IgD-negative memory B cell (primary cell): ENCODE data around the gene CAMK2N2. TPM values are rescaled to one million over a fixed set of nuclear protein-coding genes. Genes with fewer than 3 reads are reported as not detected.

ENCODE experiments used
- H3K27ac Mint-ChIP-seq, 3 donors: one replicate each; pipeline ENCODE4 v1.8.0; 2020 to 2022; ENCODE audit warnings: mild to moderate bottlenecking in 3 of 3, mixed read lengths in 3 of 3, moderate library complexity in 1 of 3
- H3K27me3 Mint-ChIP-seq: one replicate; pipeline ENCODE4 v1.8.0; 2021; ENCODE audit warnings: mixed read lengths
- H3K36me3 Mint-ChIP-seq: one replicate; pipeline ENCODE4 v1.8.0; 2020; ENCODE audit warnings: mild to moderate bottlenecking, mixed read lengths
- H3K4me1 Mint-ChIP-seq, 3 donors: one replicate each; pipeline ENCODE4 v1.8.0; 2020 to 2022; ENCODE audit warnings: mixed read lengths in 3 of 3, mild to moderate bottlenecking in 1 of 3
- H3K4me3 Mint-ChIP-seq, 4 donors: one replicate each; pipeline ENCODE4 v1.8.0; 2020 to 2022; ENCODE audit warnings: mild to moderate bottlenecking in 4 of 4, mixed read lengths in 4 of 4, moderate library complexity in 3 of 4
- H3K9me3 Mint-ChIP-seq, 3 donors: one replicate each; pipeline ENCODE4 v1.8.0; 2020 to 2021; ENCODE audit warnings: mixed read lengths in 3 of 3, mild to moderate bottlenecking in 1 of 3
- polyA plus RNA-seq: library from polyadenylated mRNA; unstranded; fragments of 300-500 nt; fragmentation: Illumina TruSeq; gene quantifications from one replicate; pipeline ENCODE4 v1.2.3, GENCODE V29; 2021

CAMK2N2 gene
- polyA plus RNA-seq: not detected

DNA sequence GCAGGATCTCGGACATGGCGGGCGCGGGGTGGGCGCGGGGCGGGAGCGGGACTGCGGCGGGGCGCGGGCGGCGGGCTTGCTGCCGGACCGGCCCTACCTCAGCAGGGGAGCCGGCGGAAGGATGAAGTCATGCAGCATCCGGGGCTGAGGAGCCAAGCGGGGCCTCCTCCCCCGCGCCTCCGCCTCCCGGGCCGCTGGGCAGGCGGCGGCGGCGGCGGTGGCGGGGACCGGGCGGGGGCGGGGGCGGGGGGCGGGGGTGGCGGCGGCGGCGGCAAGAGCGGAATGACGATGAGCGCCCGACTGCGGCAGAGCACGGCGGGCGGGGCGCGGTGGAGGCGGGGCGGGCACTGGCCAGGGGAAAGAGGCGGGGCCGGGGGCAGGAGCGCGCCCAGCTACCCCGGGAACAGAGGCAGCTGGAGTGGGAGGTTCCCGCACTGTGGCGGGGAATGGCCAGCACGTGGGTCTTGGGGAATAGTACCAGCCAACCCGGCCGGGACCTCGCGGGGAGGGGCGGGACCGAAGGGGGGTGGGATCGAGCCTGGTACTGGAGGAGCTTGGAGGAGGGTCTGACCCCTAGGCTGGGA, at the start of gene CAMK2N2:
TSS of gene CAMK2N2 (minus strand) at position 284 of the 584 bp plus-strand sequence. CDS start at position 16, 268 bp downstream.
- H3K36me3 Mint-ChIP-seq: peaks cover 4% of the 10 kb centered on the region
- H3K9me3 Mint-ChIP-seq: no peaks in the 10 kb centered on the region
- peaks cover 8 to 13% (median 12%) of the 10 kb centered on the region in 3 donors for H3K4me1 Mint-ChIP-seq
- H3K27ac Mint-ChIP-seq: peak within 1 kb of the TSS in 2 of 3 donors; percentile 84 to 86
- H3K27me3 Mint-ChIP-seq: peaks cover 31% of the 10 kb centered on the region
- H3K4me3 Mint-ChIP-seq: peak within 1 kb of the TSS; percentile 79 to 94 (median 88)

- Mint-ChIP-seq H3K4me1 (no peaks in the 10 kb centered on the region), H3K36me3 (peaks cover 2% of the 10 kb centered on the region), H3K9me3 (no peaks in the 10 kb centered on the region), H3K27me3 (no peaks in the 10 kb centered on the region), H3K27ac (no peak overlapping the region), H3K4me3 (peak overlapping the region in 1 of 4 donors; percentile 62)
Measured at GRCh38 chr3:184308744-184309143, 47.4 kb upstream of the CAMK2N2 start.

- Mint-ChIP-seq H3K4me3 (peak overlapping the region in 1 of 4 donors; percentile 62), H3K4me1 (no peaks in the 10 kb centered on the region), H3K36me3 (peaks cover 2% of the 10 kb centered on the region), H3K27me3 (no peaks in the 10 kb centered on the region), H3K9me3 (no peaks in the 10 kb centered on the region), H3K27ac (no peak overlapping the region)
Measured at GRCh38 chr3:184307915-184308314, 46.6 kb upstream of the CAMK2N2 start.

DNA sequence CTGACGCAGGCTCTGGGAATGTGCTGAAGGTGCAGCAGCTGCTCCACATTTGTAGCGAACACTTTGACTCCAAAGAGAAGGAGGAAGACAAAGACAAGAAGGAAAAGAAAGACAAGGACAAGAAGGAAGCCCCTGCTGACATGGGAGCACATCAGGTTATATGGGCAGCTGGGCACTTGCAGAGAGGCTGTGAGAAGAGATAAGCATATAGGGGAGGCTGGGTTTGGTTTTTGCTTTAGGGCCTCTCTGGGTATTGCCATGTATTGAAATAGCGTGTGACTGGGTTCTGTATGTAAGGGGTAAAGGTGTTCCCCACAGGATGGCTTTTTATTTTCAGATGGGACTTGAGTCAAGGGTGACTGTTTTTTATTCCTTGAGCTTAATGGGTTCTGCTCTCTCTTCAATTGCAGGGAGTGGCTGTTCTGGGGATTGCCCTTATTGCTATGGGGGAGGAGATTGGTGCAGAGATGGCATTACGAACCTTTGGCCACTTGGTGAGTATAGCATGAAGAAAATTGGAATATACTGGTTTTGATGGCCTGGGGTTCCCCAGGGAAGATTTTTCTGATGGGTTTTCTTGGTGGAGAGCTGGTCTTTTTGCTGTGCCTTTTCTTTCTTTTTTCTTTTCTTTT, 45.1 kb upstream of the CAMK2N2 start:
- Mint-ChIP-seq H3K27me3 (no peaks in the 10 kb centered on the region), H3K27ac (no peak overlapping the region), H3K4me1 (peaks cover 0 to 3% (median 0%) of the 10 kb centered on the region in 3 donors), H3K9me3 (no peaks in the 10 kb centered on the region), H3K4me3 (no peak overlapping the region), H3K36me3 (peaks cover 2% of the 10 kb centered on the region)

DNA sequence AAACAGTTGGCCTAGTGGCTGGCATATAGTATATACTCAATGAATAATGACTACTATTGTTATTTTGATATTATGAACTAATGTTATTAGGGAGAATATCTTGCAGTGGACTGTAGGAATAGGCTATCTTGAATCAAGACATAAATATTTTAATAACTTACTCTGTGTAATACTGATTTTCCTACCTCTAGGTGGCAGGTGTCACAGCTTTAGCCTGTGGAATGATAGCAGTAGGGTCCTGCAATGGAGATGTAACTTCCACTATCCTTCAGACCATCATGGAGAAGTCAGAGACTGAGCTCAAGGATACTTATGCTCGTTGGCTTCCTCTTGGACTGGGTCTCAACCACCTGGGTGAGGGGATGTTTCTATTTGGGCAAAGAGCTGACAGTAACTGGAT, 44.2 kb upstream of the CAMK2N2 start:
- Mint-ChIP-seq H3K4me3 (peak overlapping the region in 1 of 4 donors; percentile 30), H3K4me1 (peaks cover 0 to 4% (median 2%) of the 10 kb centered on the region in 3 donors), H3K27me3 (no peaks in the 10 kb centered on the region), H3K36me3 (peaks cover 2% of the 10 kb centered on the region), H3K27ac (peak overlapping the region in 1 of 3 donors; percentile 11), H3K9me3 (no peaks in the 10 kb centered on the region)

GRCh38 chr3:184300378-184300720, 39.0 kb upstream of the CAMK2N2 start:
- no peaks in the 10 kb centered on the region for H3K9me3 Mint-ChIP-seq

GRCh38 chr3:184299488-184300377, 38.4 kb upstream of the CAMK2N2 start:
- H3K36me3 Mint-ChIP-seq: peaks cover 2% of the 10 kb centered on the region
- H3K27me3 Mint-ChIP-seq: no peaks in the 10 kb centered on the region
- peak overlapping the region; percentile 46 to 84 (median 84) for H3K27ac Mint-ChIP-seq
- H3K4me1 Mint-ChIP-seq: peaks cover 6 to 18% (median 12%) of the 10 kb centered on the region in 3 donors
- H3K9me3 Mint-ChIP-seq: no peaks in the 10 kb centered on the region
- H3K4me3 Mint-ChIP-seq: peak overlapping the region; percentile 87 to 97 (median 93)

More at GRCh38 chr3:184300378-184300720, 39.0 kb upstream of the CAMK2N2 start:
- peaks cover 6 to 18% (median 12%) of the 10 kb centered on the region in 3 donors for H3K4me1 Mint-ChIP-seq
- H3K27ac Mint-ChIP-seq: peak overlapping the region in 2 of 3 donors; percentile 46 to 84
- peaks cover 2% of the 10 kb centered on the region for H3K36me3 Mint-ChIP-seq
- H3K4me3 Mint-ChIP-seq: peak overlapping the region; percentile 87 to 97 (median 93)
- no peaks in the 10 kb centered on the region for H3K27me3 Mint-ChIP-seq

GRCh38 chr3:184298759-184299487, 37.6 kb upstream of the CAMK2N2 start, which contains the start of gene PSMD2:
PSMD2 (plus strand) TSS chr3:184299241; CDS start chr3:184299267, 26 bp downstream.
- Mint-ChIP-seq H3K9me3 (no peaks in the 10 kb centered on the region), H3K27ac (peak within 1 kb of the TSS; percentile 46 to 93 (median 84)), H3K4me3 (peak within 1 kb of the TSS; percentile 87 to 97 (median 93)), H3K36me3 (no peaks in the 10 kb centered on the region), H3K4me1 (peaks cover 6 to 18% (median 12%) of the 10 kb centered on the region in 3 donors), H3K27me3 (no peaks in the 10 kb centered on the region)

DNA sequence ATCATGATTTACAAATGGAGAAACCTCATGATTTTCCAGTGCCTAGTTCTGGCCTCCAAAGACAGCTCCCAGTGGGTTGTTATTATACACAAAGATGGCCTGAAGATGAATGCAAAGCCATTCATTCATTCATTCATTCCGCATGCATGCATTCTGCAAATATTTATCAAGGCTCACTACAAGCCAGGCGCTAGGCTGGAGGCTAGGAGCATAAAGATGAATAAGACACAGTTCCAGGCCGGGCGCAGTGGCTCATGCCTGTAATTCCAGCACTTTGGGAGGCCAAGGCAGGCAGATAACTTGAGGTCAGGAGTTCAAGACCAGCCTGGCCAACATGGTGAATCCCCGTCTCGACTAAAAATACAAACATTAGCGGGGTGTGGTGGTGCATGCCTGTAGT, 35.3 kb upstream of the CAMK2N2 start:
- no peak overlapping the region for H3K27ac Mint-ChIP-seq
- H3K9me3 Mint-ChIP-seq: no peaks in the 10 kb centered on the region
- peak overlapping the region in 1 of 4 donors; percentile 87 for H3K4me3 Mint-ChIP-seq
- H3K27me3 Mint-ChIP-seq: no peaks in the 10 kb centered on the region
- peaks cover 6 to 18% (median 9%) of the 10 kb centered on the region in 3 donors for H3K4me1 Mint-ChIP-seq
- no peaks in the 10 kb centered on the region for H3K36me3 Mint-ChIP-seq

- H3K36me3 Mint-ChIP-seq: no peaks in the 10 kb centered on the region
Measured at GRCh38 chr3:184295771-184296170, 34.4 kb upstream of the CAMK2N2 start.

DNA sequence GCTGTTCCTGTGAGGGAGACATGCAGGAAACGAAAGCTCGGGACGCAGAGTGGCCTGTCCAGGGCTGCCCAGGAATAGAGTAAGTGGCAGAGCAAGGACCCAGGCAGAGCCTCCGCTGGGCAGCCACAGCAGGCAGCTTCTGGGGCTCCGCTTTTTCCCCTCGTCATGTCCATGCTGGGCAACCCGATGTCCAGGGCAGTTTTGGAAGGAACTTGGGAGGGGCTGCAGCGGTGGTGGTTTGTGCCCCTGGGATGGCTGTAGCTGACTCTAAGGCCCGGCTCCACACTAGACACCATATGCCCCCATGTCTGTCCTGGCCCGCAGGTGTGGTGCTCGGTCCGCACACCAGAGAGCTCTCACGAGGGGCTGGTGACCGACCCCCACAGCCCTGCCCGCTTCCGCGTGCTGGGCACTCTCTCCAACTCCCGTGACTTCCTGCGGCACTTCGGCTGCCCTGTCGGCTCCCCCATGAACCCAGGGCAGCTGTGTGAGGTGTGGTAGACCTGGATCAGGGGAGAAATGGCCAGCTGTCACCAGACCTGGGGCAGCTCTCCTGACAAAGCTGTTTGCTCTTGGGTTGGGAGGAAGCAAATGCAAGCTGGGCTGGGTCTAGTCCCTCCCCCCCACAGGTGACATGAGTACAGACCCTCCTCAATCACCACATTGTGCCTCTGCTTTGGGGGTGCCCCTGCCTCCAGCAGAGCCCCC, 30.5 kb upstream of the CAMK2N2 start:
- Mint-ChIP-seq H3K36me3 (no peaks in the 10 kb centered on the region), H3K4me1 (no peaks in the 10 kb centered on the region), H3K27me3 (peaks cover 12% of the 10 kb centered on the region), H3K4me3 (no peak overlapping the region), H3K9me3 (no peaks in the 10 kb centered on the region), H3K27ac (peak overlapping the region in 1 of 3 donors; percentile 23)

More at GRCh38 chr3:184295771-184296170, 34.4 kb upstream of the CAMK2N2 start:
- no peaks in the 10 kb centered on the region for H3K9me3 Mint-ChIP-seq
- H3K27me3 Mint-ChIP-seq: no peaks in the 10 kb centered on the region
- H3K4me1 Mint-ChIP-seq: peaks cover 6 to 18% (median 9%) of the 10 kb centered on the region in 3 donors
- H3K27ac Mint-ChIP-seq: no peak overlapping the region
- peak overlapping the region in 1 of 4 donors; percentile 70 for H3K4me3 Mint-ChIP-seq

DNA sequence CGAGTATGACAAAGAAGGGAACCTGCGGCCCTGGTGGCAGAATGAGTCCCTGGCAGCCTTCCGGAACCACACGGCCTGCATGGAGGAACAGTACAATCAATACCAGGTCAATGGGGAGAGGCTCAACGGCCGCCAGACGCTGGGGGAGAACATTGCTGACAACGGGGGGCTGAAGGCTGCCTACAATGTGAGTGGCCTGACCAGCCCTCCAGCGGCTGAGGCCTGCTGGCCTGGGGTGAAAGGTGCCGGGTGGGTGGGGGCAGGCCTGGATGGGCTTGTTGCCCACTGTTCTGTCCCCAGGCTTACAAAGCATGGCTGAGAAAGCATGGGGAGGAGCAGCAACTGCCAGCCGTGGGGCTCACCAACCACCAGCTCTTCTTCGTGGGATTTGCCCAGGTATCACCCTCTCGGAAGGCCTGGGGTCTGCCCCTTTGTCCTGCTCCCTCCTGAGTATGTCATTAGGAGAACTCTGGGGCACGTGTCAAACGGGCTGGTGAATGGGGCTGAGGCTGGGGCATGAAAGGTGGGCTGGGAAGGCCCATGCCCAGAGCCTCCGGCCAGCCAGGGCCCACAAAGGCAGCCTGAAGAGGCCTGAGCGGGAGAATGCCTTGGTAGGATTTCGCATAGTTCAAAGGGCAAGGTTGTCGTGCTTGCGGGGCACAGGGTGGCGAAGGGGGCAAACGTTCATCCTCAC, 29.8 kb upstream of the CAMK2N2 start:
- no peaks in the 10 kb centered on the region for H3K9me3 Mint-ChIP-seq
- H3K27me3 Mint-ChIP-seq: peaks cover 12% of the 10 kb centered on the region
- H3K27ac Mint-ChIP-seq: no peak overlapping the region
- no peaks in the 10 kb centered on the region for H3K4me1 Mint-ChIP-seq
- peak overlapping the region in 1 of 4 donors; percentile 17 for H3K4me3 Mint-ChIP-seq
- no peaks in the 10 kb centered on the region for H3K36me3 Mint-ChIP-seq

DNA sequence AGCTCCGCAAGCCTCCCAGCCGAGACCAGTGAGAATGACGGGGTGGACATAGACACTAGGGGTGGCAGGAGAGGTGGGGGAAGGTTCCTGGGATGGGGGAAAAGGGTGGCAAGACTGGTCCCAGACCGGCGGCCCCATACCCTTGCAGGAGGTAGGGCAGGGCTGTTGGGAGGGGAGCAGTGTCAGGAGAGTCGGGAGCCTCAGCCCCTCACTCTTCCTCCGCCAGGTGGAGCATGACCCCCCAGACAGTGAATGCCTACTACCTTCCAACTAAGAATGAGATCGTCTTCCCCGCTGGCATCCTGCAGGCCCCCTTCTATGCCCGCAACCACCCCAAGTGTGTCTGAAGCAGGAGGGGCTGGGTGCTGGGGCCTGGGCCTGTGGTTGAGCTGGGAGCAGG, 29.0 kb upstream of the CAMK2N2 start:
- H3K9me3 Mint-ChIP-seq: no peaks in the 10 kb centered on the region
- peaks cover 14% of the 10 kb centered on the region for H3K27me3 Mint-ChIP-seq
- no peaks in the 10 kb centered on the region for H3K36me3 Mint-ChIP-seq
- no peak overlapping the region for H3K27ac Mint-ChIP-seq
- H3K4me1 Mint-ChIP-seq: no peaks in the 10 kb centered on the region
- no peak overlapping the region for H3K4me3 Mint-ChIP-seq
